ENCODE results near the gene MAU2.

MAU2 gene

DNA sequence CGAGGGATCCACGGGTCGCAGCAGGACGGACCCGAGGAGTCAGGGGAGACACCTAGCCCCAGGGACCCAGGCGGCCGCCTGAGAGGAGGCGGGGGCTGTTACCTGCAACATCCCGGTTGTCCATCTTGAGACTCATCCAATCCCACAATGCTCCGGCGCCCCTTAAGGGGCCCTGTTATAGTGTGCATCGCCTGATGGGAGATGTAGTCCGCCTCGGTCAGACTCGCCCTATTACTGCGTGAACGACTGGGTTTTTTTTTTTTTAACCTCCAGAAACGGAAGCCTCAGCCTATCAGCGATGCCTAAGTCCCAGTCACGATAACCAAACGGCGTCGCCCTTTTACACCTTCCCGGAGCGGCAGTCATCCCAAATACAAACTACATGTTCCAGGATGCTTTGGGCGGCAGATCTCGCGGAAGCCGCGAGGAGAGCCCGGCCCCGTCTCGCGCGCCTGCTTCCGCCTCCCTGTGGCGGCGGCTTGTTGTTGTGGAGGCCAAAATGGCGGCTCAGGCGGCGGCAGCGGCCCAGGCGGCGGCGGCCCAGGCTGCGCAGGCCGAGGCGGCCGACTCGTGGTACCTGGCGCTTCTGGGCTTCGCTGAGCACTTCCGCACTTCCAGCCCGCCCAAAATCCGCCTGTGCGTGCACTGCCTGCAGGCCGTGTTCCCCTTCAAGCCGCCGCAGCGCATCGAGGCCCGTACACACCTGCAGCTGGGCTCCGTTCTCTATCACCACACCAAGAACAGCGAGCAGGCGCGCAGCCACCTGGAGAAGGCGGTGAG lies at the start of gene MAU2, which contains the start of gene SUGP1:
MAU2 (plus strand) TSS at position 469 of the 780 bp plus-strand sequence; CDS start at position 500, 31 bp downstream.
SUGP1 (minus strand) TSS at position 149 of the 780 bp plus-strand sequence; CDS start at position 136, 13 bp downstream.
- ChIA-PET CTCF (interaction anchor here (1.2 kb wide), 1 partner anchor 17 kb away, joined by 5 read pairs; no protein-coding TSS in a partner anchor), POLR2A (ENCODE audit: low non-redundant PET) (interaction anchor here (0.6 kb wide), 1 partner anchor 12 kb away, joined by 3 read pairs; no protein-coding TSS in a partner anchor)
- TF ChIP-seq, protein P1, sequence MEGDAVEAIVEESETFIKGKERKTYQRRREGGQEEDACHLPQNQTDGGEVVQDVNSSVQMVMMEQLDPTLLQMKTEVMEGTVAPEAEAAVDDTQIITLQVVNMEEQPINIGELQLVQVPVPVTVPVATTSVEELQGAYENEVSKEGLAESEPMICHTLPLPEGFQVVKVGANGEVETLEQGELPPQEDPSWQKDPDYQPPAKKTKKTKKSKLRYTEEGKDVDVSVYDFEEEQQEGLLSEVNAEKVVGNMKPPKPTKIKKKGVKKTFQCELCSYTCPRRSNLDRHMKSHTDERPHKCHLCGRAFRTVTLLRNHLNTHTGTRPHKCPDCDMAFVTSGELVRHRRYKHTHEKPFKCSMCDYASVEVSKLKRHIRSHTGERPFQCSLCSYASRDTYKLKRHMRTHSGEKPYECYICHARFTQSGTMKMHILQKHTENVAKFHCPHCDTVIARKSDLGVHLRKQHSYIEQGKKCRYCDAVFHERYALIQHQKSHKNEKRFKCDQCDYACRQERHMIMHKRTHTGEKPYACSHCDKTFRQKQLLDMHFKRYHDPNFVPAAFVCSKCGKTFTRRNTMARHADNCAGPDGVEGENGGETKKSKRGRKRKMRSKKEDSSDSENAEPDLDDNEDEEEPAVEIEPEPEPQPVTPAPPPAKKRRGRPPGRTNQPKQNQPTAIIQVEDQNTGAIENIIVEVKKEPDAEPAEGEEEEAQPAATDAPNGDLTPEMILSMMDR (conservative IDR thresholded peaks at IDR 0.05; ENCODE audit: low read depth): no peak; the same call in 1 of the 2 replicates
- peak; percentile 96 for DNase-seq (ENCODE audit: low spot score)
- H3K27ac ChIP-seq: peak within 1 kb of the TSS; percentile 86

DNA sequence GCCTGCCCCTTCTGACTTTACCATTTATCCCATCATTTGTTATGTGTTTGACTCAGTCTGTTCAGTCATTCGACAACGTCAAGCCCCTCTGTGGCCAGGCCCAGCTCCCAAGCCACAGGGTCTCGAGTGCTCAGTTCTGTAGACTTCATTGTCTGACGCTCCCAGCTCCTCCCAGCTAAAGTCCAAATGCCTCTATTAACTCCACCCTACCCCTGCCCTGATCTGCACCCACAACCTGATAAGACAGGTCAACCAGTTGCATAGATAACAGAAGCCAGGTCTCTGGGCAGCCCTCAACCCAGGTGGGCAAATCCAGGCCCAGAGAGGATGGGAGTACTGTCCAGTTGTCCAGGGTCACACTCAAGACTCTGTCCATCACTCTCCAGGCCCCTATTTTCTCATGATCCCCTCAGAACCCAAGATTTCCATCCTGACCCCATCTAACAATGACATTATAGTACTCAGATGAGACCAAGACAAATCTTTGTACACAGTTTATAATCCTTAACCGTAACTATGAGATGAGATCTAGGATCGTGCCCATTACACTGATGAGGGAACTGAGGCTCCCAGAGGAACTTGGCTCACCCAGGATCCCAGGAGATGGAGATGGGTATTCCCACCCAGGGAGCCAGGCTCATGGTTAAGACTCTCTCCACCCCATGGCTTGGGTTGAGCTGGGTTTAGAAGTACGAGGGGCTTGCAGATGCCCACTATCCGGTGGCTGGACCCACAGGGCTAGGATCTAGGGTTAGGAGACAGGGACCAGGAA lies 48.6 kb upstream of the MAU2 start:
- TF ChIP-seq, protein P1 (conservative IDR thresholded peaks at IDR 0.05; ENCODE audit: low read depth): no peak
- H3K27ac ChIP-seq: no peak overlapping the region
- ChIA-PET POLR2A (ENCODE audit: low non-redundant PET) (no interaction called here), CTCF (no interaction called here)
- no peak for DNase-seq (ENCODE audit: low spot score)

GRCh38 chr19:19274146-19274545 lies 46.5 kb upstream of the MAU2 start:
- ChIA-PET POLR2A (ENCODE audit: low non-redundant PET) (no interaction called here), CTCF (no interaction called here)
- DNase-seq (ENCODE audit: low spot score): no peak
- TF ChIP-seq, protein P1 (conservative IDR thresholded peaks at IDR 0.05; ENCODE audit: low read depth): no peak
- H3K27ac ChIP-seq: no peak overlapping the region

DNA sequence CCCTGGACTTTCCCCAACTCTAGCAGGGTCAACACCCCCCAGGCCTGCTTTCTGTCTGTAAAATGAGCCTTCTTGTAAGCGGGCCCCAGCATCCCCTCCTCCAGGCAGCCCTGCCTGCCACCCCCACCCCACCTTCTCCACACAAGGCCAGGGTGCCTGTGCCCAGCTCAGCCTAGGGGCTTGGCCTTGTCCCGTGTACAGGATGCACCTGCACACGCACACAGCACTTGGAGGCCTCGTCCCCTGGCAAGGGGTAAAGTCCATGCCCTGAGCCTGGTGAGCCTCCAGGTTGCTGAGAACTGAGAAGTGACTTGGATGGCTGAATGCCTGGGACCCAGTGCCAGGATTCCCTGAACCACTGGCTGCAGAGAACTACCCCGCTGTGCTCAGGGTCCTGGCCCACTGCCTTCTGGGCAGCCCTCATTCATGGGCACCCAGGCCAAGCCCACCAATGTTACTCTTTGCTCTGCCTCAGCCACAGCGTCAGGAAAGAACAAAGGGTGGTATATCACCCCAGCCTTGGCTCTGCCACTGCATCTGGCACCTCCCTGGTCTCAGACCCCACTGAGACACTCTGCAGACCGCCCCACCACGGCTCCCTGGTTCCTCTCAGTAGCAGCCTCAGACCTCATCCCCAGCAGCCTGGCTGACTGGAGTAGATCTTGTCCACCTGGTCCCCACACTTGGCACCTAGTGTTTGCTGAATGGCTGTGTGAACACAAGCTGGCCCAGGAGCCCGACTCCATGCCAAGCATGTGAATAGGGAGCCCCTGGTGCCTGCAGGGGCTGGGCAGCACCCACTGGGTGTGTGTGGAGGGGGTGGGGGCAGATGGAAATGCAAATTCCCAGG lies 45.7 kb upstream of the MAU2 start:
- DNase-seq (ENCODE audit: low spot score): no peak
- TF ChIP-seq, protein P1 (conservative IDR thresholded peaks at IDR 0.05; ENCODE audit: low read depth): no peak
- no peak overlapping the region for H3K27ac ChIP-seq
- POLR2A ChIA-PET (ENCODE audit: low non-redundant PET): no interaction called here
- CTCF ChIA-PET: interaction anchor here (0.7 to 0.9 kb wide), 2 partner anchors 21 to 126 kb away, joined by 3 read pairs; no protein-coding TSS in a partner anchor

DNA sequence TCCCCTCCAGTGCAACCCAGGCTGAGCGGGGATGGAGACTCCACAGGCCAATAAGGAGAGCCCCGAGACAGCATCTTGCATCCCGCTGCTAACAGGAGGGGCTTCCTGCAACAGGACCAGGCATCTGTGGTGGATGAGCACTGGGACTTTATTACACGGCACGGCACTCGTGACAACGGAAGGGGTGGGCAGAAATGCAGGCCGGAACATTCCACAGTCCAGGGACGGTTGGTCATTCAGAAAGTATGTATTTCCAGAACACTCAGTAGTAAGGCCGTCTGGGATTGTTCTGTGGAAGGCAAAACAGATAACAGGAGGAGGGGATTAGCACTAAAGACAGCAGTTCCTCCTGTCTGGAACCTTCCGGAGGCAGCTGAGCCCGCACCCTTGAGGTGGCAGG lies 44.2 kb upstream of the MAU2 start:
- no peak for DNase-seq (ENCODE audit: low spot score)
- CTCF ChIA-PET: interaction anchor here (0.6 to 0.9 kb wide), 2 partner anchors 11 to 19 kb away, joined by 3 read pairs; no protein-coding TSS in a partner anchor
- TF ChIP-seq, protein P1 (conservative IDR thresholded peaks at IDR 0.05; ENCODE audit: low read depth): no peak
- H3K27ac ChIP-seq: no peak overlapping the region
- POLR2A ChIA-PET (ENCODE audit: low non-redundant PET): no interaction called here

- H3K27ac ChIP-seq: no peak overlapping the region
- TF ChIP-seq, protein P1 (conservative IDR thresholded peaks at IDR 0.05; ENCODE audit: low read depth): no peak
- DNase-seq (ENCODE audit: low spot score): no peak
- ChIA-PET CTCF (no interaction called here), POLR2A (ENCODE audit: low non-redundant PET) (no interaction called here)
Observed at GRCh38 chr19:19276851-19277250, 43.8 kb upstream of the MAU2 start.

All from RWPE1 (cell line).